ENCODE data around the gene FOXL1.

Gene FOXL1

GRCh38 chr16:86549893-86550190 is 28.5 kb upstream of the FOXL1 start:
- H3K36me3 ChIP-seq (ENCODE audit: control insufficient read depth, insufficient read depth, low read length), result peaks cover 9% of the 10 kb centered on the region
- H3K4me3 ChIP-seq (ENCODE audit: low read depth, low read length), result no peak overlapping the region
- no peak overlapping the region for H3K27ac ChIP-seq (ENCODE audit: low read depth, low read length)
- no peaks in the 10 kb centered on the region for H3K9me3 ChIP-seq (ENCODE audit: control insufficient read depth, insufficient read depth, low read length)
- H3K27me3 ChIP-seq (ENCODE audit: control insufficient read depth, insufficient read depth, low read length), result no peaks in the 10 kb centered on the region
- H3K9ac ChIP-seq (ENCODE audit: low read depth, low read length), result no peak overlapping the region
- H3K4me1 ChIP-seq (ENCODE audit: control insufficient read depth, insufficient read depth, low read length), result 0 out of 2 replicates have a peak, but pooled peaks cover 3% of the 10 kb centered on the region

- Histone ChIP-seq H3K4me3 (ENCODE audit: low read depth, low read length) (no peak overlapping the region), H3K9ac (ENCODE audit: low read depth, low read length) (no peak overlapping the region), H3K9me3 (ENCODE audit: control insufficient read depth, insufficient read depth, low read length) (no peaks in the 10 kb centered on the region), H3K36me3 (ENCODE audit: control insufficient read depth, insufficient read depth, low read length) (peaks cover 9% of the 10 kb centered on the region), H3K27ac (ENCODE audit: low read depth, low read length) (no peak overlapping the region), H3K27me3 (ENCODE audit: control insufficient read depth, insufficient read depth, low read length) (no peaks in the 10 kb centered on the region), H3K4me1 (ENCODE audit: control insufficient read depth, insufficient read depth, low read length) (0 out of 2 replicates have a peak, but pooled peaks cover 3% of the 10 kb centered on the region)
Measured at GRCh38 chr16:86550281-86550680, 28.1 kb upstream of the FOXL1 start.

DNA sequence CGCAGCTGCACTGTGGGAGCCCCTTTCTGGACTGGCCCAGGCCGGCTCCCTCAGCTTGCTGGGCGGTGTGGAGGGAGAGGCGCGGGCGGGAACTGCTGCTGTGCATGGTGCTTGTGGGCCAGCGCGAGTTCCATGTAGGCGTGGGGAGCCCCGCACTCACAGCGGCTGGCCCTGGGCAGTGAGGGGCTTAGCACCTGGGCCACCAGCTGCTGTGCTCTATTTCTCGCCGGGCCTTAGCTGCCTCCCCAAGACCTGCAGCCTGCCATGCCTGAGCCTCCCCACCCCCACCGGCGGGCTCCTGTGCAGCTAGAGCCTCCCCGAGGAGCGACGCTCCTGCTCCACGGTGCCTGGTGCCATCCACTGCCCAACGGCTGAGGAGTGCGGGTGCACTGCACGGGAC is 25.0 kb upstream of the FOXL1 start:
- Histone ChIP-seq H3K9ac (ENCODE audit: low read depth, low read length) (no peak overlapping the region), H3K27me3 (ENCODE audit: control insufficient read depth, insufficient read depth, low read length) (no peaks in the 10 kb centered on the region), H3K4me3 (ENCODE audit: low read depth, low read length) (no peak overlapping the region), H3K4me1 (ENCODE audit: control insufficient read depth, insufficient read depth, low read length) (0 out of 2 replicates have a peak, but pooled peaks cover 3% of the 10 kb centered on the region), H3K9me3 (ENCODE audit: control insufficient read depth, insufficient read depth, low read length) (no peaks in the 10 kb centered on the region), H3K36me3 (ENCODE audit: control insufficient read depth, insufficient read depth, low read length) (0 out of 2 replicates have a peak, but pooled peaks cover 3% of the 10 kb centered on the region), H3K27ac (ENCODE audit: low read depth, low read length) (no peak overlapping the region)

- Histone ChIP-seq H3K9me3 (ENCODE audit: control insufficient read depth, insufficient read depth, low read length) (no peaks in the 10 kb centered on the region), H3K27me3 (ENCODE audit: control insufficient read depth, insufficient read depth, low read length) (no peaks in the 10 kb centered on the region), H3K27ac (ENCODE audit: low read depth, low read length) (peak overlapping the region; percentile 65), H3K9ac (ENCODE audit: low read depth, low read length) (peak overlapping the region; percentile 82), H3K4me3 (ENCODE audit: low read depth, low read length) (peak overlapping the region; percentile 82), H3K36me3 (ENCODE audit: control insufficient read depth, insufficient read depth, low read length) (0 out of 2 replicates have a peak, but pooled peaks cover 3% of the 10 kb centered on the region), H3K4me1 (ENCODE audit: control insufficient read depth, insufficient read depth, low read length) (0 out of 2 replicates have a peak, but pooled peaks cover 3% of the 10 kb centered on the region)
Measured at GRCh38 chr16:86554599-86554916, 23.8 kb upstream of the FOXL1 start.

DNA sequence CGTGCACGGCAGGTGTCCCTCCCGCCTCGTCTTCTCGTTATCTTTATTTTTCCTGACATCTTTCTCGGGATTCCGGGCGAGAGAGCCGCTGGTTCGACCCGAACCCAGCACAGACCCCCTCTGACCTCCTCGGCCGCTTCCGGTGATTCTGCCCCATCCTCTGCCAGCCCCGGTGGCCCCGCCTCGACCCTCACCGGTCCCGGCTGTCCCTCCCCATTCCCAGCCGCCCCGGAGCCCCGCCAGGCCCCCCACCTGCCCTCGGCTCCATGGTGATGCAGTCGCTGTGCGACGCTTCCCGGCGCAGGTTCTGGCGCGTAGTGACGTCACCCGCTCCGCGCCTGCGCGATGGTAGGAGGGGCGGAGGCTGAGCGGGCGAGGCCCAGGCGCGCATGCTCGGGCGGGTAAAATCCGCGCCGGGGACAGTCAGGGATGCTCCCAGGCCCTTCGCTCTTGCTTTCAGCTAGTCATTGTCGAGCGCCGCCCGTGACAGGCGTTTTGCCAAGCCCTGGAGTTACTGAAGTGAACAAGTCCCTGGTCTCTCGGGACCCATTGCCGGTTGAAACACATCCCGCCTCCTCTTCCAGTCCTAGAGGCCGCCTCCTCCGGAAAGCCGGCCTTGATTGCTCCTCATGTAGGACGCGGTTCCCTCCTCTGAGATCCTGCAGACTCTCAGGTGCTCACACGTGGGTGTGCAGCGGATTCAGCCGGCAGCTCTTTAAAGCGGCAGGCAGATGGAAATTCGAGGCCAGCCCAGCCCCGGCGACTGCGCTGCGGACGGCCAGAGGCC is 23.2 kb upstream of the FOXL1 start, which contains the start of gene MTHFSD:
Gene MTHFSD, minus strand, starts transcription at position 319 of the 787 bp plus-strand sequence. Its CDS starts 51 bp downstream, at position 268.
- no peaks in the 10 kb centered on the region for H3K27me3 ChIP-seq (ENCODE audit: control insufficient read depth, insufficient read depth, low read length)
- 0 out of 2 replicates have a peak, but pooled peaks cover 3% of the 10 kb centered on the region for H3K36me3 ChIP-seq (ENCODE audit: control insufficient read depth, insufficient read depth, low read length)
- peak within 1 kb of the TSS; percentile 74 for H3K27ac ChIP-seq (ENCODE audit: low read depth, low read length)
- H3K4me1 ChIP-seq (ENCODE audit: control insufficient read depth, insufficient read depth, low read length), result 0 out of 2 replicates have a peak, but pooled peaks cover 3% of the 10 kb centered on the region
- peak within 1 kb of the TSS; percentile 82 for H3K9ac ChIP-seq (ENCODE audit: low read depth, low read length)
- peak within 1 kb of the TSS; percentile 82 for H3K4me3 ChIP-seq (ENCODE audit: low read depth, low read length)
- no peaks in the 10 kb centered on the region for H3K9me3 ChIP-seq (ENCODE audit: control insufficient read depth, insufficient read depth, low read length)

DNA sequence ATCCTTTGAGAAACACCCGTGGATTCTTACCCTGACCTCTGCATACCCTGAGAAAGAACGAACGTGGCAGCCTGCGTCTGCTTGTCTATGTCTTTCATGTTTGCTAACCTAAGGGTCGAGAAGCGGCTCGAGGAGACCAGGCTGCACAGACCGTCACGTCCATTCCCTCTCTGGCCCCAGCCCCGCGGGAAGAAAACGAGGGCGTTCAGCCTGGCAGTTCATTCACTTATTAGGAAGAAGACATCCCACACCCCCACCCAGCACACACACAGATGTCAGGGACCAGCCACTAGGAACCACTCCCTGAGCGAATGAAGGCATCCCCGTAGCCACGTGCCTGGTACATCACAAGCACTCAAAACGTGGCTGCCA is 22.7 kb upstream of the FOXL1 start:
- Histone ChIP-seq H3K27ac (ENCODE audit: low read depth, low read length) (peak overlapping the region; percentile 74), H3K36me3 (ENCODE audit: control insufficient read depth, insufficient read depth, low read length) (0 out of 2 replicates have a peak, but pooled peaks cover 3% of the 10 kb centered on the region), H3K4me3 (ENCODE audit: low read depth, low read length) (peak overlapping the region; percentile 82), H3K9me3 (ENCODE audit: control insufficient read depth, insufficient read depth, low read length) (no peaks in the 10 kb centered on the region), H3K9ac (ENCODE audit: low read depth, low read length) (peak overlapping the region; percentile 72), H3K27me3 (ENCODE audit: control insufficient read depth, insufficient read depth, low read length) (no peaks in the 10 kb centered on the region), H3K4me1 (ENCODE audit: control insufficient read depth, insufficient read depth, low read length) (0 out of 2 replicates have a peak, but pooled peaks cover 3% of the 10 kb centered on the region)

DNA sequence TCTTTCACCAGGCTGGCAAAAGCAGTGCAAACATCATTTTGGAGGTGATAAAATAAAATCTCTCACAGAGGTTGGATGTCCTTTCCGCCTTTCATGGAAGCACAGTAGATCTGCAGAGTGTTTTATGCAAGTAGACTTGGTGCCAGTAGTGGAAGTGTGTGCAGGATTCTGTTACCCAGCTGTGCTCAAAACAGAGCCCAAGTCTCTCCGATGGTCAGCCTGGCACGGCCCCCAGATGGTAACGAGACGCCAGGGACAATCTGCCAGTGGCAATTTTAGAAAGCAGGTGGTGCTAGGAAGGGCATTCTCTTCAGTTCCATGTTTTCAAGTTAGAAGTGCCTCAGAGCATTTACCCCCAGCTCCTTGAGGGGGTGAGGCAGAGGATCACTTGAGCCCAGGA is 21.8 kb upstream of the FOXL1 start:
- Histone ChIP-seq H3K4me3 (ENCODE audit: low read depth, low read length) (no peak overlapping the region), H3K27me3 (ENCODE audit: control insufficient read depth, insufficient read depth, low read length) (no peaks in the 10 kb centered on the region), H3K9ac (ENCODE audit: low read depth, low read length) (no peak overlapping the region), H3K4me1 (ENCODE audit: control insufficient read depth, insufficient read depth, low read length) (0 out of 2 replicates have a peak, but pooled peaks cover 3% of the 10 kb centered on the region), H3K36me3 (ENCODE audit: control insufficient read depth, insufficient read depth, low read length) (no peaks in the 10 kb centered on the region), H3K9me3 (ENCODE audit: control insufficient read depth, insufficient read depth, low read length) (no peaks in the 10 kb centered on the region), H3K27ac (ENCODE audit: low read depth, low read length) (no peak overlapping the region)

DNA sequence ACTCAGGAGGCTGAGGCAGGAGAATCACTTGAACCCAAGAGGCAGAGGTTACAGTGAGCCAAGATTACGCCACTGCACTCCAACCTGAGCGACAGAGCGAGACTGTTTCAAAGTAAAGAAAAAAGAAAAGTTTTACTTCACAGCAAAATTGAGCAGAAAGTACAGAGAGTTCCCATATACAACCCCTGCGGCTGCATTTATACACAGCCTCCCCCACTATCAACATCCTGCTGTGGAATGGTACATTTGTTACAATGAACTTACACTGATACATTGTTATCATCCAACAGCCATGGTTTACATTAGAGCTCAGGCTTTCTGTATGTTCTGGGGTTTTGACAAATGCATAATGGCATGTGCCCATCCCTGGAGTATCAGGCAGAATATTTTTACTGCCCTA is 20.8 kb upstream of the FOXL1 start:
- Histone ChIP-seq H3K27me3 (ENCODE audit: control insufficient read depth, insufficient read depth, low read length) (no peaks in the 10 kb centered on the region), H3K9ac (ENCODE audit: low read depth, low read length) (no peak overlapping the region), H3K4me1 (ENCODE audit: control insufficient read depth, insufficient read depth, low read length) (0 out of 2 replicates have a peak, but pooled peaks cover 3% of the 10 kb centered on the region), H3K36me3 (ENCODE audit: control insufficient read depth, insufficient read depth, low read length) (no peaks in the 10 kb centered on the region), H3K9me3 (ENCODE audit: control insufficient read depth, insufficient read depth, low read length) (no peaks in the 10 kb centered on the region), H3K4me3 (ENCODE audit: low read depth, low read length) (no peak overlapping the region), H3K27ac (ENCODE audit: low read depth, low read length) (no peak overlapping the region)

DNA sequence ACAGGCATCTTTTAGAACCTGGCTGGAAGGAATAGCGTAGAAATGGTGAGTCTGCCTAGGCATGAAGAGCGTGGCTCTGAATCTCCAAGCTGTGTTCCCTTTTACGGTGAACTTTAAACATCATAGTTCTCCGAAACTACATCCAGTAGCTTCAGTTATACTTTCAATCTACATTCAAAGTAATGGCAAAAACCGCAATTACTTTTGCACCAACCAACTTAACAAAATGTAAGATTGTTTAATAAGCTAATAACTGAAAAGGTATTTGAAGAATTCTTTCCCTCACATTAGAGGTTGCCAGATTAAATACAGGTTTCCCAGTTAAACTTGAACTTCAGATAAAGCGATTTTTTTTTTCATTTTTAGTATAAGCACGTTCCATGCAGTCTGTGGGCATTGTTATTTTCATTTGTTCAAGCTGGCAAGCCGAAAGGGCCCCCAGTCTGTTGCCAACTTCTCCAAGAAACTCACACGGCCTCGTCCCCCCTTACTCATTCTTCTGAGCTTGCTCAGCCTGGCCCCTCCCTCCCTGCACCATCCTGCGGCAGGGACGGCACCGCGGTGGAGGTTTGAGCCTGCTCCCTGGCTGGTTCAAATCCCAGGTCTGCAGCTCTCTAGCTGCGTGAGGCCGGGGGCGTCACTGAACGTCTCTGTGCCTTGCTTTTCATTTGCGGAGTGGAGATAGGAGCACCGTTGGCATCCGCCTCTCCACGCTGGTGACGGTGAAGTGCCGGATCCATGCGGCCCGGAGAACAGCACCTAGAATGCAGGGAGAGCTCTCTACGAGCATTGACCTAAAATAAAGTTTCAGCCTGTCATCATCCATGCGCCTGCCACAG is 19.8 kb upstream of the FOXL1 start:
- no peaks in the 10 kb centered on the region for H3K9me3 ChIP-seq (ENCODE audit: control insufficient read depth, insufficient read depth, low read length)
- H3K36me3 ChIP-seq (ENCODE audit: control insufficient read depth, insufficient read depth, low read length), result no peaks in the 10 kb centered on the region
- H3K9ac ChIP-seq (ENCODE audit: low read depth, low read length), result no peak overlapping the region
- H3K27me3 ChIP-seq (ENCODE audit: control insufficient read depth, insufficient read depth, low read length), result peaks cover 8% of the 10 kb centered on the region
- no peak overlapping the region for H3K4me3 ChIP-seq (ENCODE audit: low read depth, low read length)
- no peak overlapping the region for H3K27ac ChIP-seq (ENCODE audit: low read depth, low read length)
- 0 out of 2 replicates have a peak, but pooled peaks cover 3% of the 10 kb centered on the region for H3K4me1 ChIP-seq (ENCODE audit: control insufficient read depth, insufficient read depth, low read length)

GRCh38 chr16:86559802-86560305 is 18.5 kb upstream of the FOXL1 start:
- H3K36me3 ChIP-seq (ENCODE audit: control insufficient read depth, insufficient read depth, low read length), result no peaks in the 10 kb centered on the region
- no peak overlapping the region for H3K9ac ChIP-seq (ENCODE audit: low read depth, low read length)
- peaks cover 20% of the 10 kb centered on the region for H3K27me3 ChIP-seq (ENCODE audit: control insufficient read depth, insufficient read depth, low read length)

DNA sequence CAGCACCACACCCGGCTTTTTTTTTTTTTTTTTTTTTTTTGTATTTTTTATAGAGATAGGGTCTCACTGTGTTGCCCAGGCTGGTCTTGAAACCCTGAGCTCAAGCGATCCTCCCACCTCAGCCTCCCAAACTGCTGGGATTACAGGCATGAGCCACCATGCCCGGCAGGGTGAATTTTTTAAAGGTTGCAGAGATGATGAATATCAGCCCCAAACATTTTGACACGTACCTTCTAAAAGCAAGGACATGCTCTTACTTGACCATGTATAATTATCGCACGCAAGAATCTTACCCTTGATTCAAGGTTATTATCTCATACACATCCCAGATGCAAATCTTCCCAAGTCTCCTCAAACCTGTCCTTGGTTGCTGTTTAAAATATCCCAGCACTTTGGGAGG is 16.0 kb upstream of the FOXL1 start:
- H3K36me3 ChIP-seq (ENCODE audit: control insufficient read depth, insufficient read depth, low read length), result no peaks in the 10 kb centered on the region
- no peaks in the 10 kb centered on the region for H3K9me3 ChIP-seq (ENCODE audit: control insufficient read depth, insufficient read depth, low read length)
- H3K4me1 ChIP-seq (ENCODE audit: control insufficient read depth, insufficient read depth, low read length), result peaks cover 12% of the 10 kb centered on the region
- H3K9ac ChIP-seq (ENCODE audit: low read depth, low read length), result no peak overlapping the region
- peaks cover 44% of the 10 kb centered on the region for H3K27me3 ChIP-seq (ENCODE audit: control insufficient read depth, insufficient read depth, low read length)
- no peak overlapping the region for H3K4me3 ChIP-seq (ENCODE audit: low read depth, low read length)
- no peak overlapping the region for H3K27ac ChIP-seq (ENCODE audit: low read depth, low read length)

More at GRCh38 chr16:86559802-86560305, 18.5 kb upstream of the FOXL1 start:
- Histone ChIP-seq H3K4me1 (ENCODE audit: control insufficient read depth, insufficient read depth, low read length) (peaks cover 4% of the 10 kb centered on the region), H3K9me3 (ENCODE audit: control insufficient read depth, insufficient read depth, low read length) (no peaks in the 10 kb centered on the region), H3K4me3 (ENCODE audit: low read depth, low read length) (no peak overlapping the region), H3K27ac (ENCODE audit: low read depth, low read length) (no peak overlapping the region)
